Stimulated activated CD8-positive, alpha-beta memory T cell treated with anti-CD3 and anti-CD28 coated beads, Interleukin-4, amount 100 ng/mL, for 24 hours (primary cell): ENCODE results near the gene FADS6.

ENCODE experiments used
- DNase-seq: peaks from one replicate; pipeline ENCODE4 v3.0.0-alpha.2; 2020; ENCODE audit warnings: low read depth

FADS6 gene

GRCh38 chr17:74831444-74832146 lies 61.8 kb downstream of the FADS6 start:
- no peak for DNase-seq

- DNase-seq: no peak
Measured at GRCh38 chr17:74830861-74831260, 62.6 kb downstream of the FADS6 start.

- no peak for DNase-seq
Measured at GRCh38 chr17:74827800-74828199, 65.6 kb downstream of the FADS6 start.
